ENCODE data around the gene LPAR1.

- TF ChIP-seq, protein P1, sequence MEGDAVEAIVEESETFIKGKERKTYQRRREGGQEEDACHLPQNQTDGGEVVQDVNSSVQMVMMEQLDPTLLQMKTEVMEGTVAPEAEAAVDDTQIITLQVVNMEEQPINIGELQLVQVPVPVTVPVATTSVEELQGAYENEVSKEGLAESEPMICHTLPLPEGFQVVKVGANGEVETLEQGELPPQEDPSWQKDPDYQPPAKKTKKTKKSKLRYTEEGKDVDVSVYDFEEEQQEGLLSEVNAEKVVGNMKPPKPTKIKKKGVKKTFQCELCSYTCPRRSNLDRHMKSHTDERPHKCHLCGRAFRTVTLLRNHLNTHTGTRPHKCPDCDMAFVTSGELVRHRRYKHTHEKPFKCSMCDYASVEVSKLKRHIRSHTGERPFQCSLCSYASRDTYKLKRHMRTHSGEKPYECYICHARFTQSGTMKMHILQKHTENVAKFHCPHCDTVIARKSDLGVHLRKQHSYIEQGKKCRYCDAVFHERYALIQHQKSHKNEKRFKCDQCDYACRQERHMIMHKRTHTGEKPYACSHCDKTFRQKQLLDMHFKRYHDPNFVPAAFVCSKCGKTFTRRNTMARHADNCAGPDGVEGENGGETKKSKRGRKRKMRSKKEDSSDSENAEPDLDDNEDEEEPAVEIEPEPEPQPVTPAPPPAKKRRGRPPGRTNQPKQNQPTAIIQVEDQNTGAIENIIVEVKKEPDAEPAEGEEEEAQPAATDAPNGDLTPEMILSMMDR (conservative IDR thresholded peaks at IDR 0.05): no peak
- no peak for TF ChIP-seq ZFX (IDR thresholded peaks at IDR 0.05)
These were observed 95.7 kb downstream of the LPAR1 start for GRCh38 chr9:110942522-110942921.
